ENCODE results near the gene MYO10.
"Not testable (repeated sequence)": the region's sequence is repeated elsewhere in the genome, so short reads cannot be mapped to it uniquely, and the experiment has no call there.

Gene MYO10

DNA sequence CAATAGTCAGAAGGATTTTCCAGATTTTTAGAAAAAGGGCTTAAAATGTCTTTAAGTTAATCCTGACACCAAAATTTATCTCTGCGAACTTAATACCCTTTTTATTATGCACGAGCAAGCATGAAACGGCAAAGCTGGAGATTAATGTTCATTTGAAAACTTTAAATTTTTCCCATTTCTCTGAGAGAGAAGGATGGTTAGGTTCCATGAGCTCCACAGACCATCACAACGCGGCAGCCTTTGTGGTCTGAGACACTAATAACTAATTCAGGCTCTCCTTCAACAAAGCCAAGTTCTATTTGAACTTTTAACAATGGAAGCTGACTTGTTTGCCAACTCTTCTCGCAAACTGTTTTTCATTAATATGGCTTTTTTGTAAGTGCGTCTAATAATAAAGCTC lies 94.7 kb downstream of the MYO10 start:
- Mint-ChIP-seq H3K4me1 (ENCODE audit: low read depth) (no peaks in the 10 kb centered on the region), H3K27me3 (ENCODE audit: low read depth) (peaks cover 3% of the 10 kb centered on the region), H3K9me3 (no peaks in the 10 kb centered on the region), H3K4me3 (no peak overlapping the region), H3K36me3 (ENCODE audit: low read depth) (no peaks in the 10 kb centered on the region), H3K27ac (no peak overlapping the region)
- no peak for DNase-seq (ENCODE audit: low spot score)

DNA sequence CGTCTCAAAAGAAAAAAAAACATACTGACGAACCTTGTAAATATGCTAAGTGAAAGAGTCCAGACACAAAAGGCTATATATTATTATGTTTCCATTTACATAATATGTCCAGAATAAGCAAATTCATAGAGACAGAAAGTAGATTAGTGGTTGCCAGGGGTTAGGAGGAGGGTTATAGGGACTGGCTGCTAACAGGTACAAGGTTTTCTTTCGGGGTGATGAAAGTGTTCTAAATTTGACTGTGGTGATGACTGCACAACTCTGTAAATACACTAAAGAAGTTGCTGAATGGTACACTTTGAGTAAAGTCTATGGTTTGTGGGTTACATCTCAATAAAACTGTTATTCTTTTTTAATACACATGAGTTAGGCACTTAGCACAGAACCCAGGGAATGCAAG lies 98.8 kb downstream of the MYO10 start:
- Mint-ChIP-seq H3K9me3 (no peaks in the 10 kb centered on the region), H3K36me3 (ENCODE audit: low read depth) (no peaks in the 10 kb centered on the region), H3K27ac (no peak overlapping the region), H3K4me3 (no peak overlapping the region), H3K4me1 (ENCODE audit: low read depth) (no peaks in the 10 kb centered on the region), H3K27me3 (ENCODE audit: low read depth) (no peaks in the 10 kb centered on the region)
- DNase-seq (ENCODE audit: low spot score) = no peak

DNA sequence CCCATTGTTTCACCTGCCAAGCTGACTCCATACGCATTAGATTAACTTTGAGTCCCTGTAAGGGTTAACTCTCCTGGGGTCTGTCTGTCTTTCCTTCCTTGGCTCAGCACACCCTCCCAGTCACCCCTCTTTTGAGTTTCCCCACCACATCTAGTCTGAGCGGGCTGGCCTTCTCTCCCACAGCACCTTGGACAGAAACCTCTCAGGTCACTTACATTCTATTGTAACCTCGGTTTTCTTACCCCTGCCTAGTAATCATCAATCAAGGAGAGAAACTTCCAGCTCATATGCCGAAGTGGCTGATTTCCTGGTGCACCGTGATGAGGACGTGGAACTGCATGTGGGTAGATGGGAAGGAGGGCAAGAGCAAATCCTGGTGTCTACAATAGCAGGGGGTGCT lies 102.1 kb downstream of the MYO10 start:
- no peaks in the 10 kb centered on the region for H3K36me3 Mint-ChIP-seq (ENCODE audit: low read depth)
- no peaks in the 10 kb centered on the region for H3K9me3 Mint-ChIP-seq
- no peak overlapping the region for H3K27ac Mint-ChIP-seq

DNA sequence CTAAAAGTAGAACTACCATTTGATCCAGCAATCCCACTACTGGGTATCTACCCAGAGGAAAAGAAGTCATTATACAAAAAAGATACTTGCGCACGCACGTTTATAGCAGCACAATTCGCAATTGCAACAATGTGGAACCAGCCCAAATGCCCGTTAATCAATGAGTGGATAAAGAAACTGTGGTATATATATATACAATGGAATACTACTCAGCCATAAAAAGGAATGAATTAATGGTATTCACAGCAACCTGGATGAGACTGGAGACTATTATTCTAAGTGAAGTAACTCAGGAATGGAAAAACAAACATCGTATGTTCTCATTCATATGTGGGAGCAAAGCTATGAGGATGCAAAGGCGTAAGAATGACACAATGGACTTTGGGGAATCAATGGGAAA lies 104.8 kb downstream of the MYO10 start:
- H3K9me3 Mint-ChIP-seq; H3K36me3 Mint-ChIP-seq (ENCODE audit: low read depth); H3K4me3 Mint-ChIP-seq; H3K4me1 Mint-ChIP-seq (ENCODE audit: low read depth); H3K27ac Mint-ChIP-seq; H3K27me3 Mint-ChIP-seq (ENCODE audit: low read depth); DNase-seq (ENCODE audit: low spot score): not testable (repeated sequence)

More for the DNA sequence above, 102.1 kb downstream of the MYO10 start:
- no peaks in the 10 kb centered on the region for H3K27me3 Mint-ChIP-seq (ENCODE audit: low read depth)
- no peaks in the 10 kb centered on the region for H3K4me1 Mint-ChIP-seq (ENCODE audit: low read depth)
- no peak for DNase-seq (ENCODE audit: low spot score)
- no peak overlapping the region for H3K4me3 Mint-ChIP-seq

DNA sequence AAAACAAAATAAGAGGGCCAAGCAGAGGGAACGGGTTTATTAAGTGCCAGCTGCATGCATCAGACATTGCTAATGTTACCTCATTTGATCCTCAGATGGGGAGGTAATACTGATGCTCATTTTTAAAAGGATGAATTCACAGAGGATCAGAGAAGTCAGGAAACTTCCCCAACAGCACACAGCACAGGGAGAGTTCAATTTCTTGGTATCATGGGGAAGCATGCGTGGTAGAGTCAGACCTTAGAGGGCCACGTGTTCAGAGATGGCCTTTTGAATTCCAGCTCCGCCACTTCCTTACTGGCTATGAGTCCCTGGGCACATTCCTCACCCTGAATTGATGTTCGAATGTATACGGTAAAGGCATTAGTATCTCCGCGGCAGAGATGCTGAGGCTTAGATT lies 108.3 kb downstream of the MYO10 start:
- no peaks in the 10 kb centered on the region for H3K4me1 Mint-ChIP-seq (ENCODE audit: low read depth)
- no peak overlapping the region for H3K27ac Mint-ChIP-seq
- H3K4me3 Mint-ChIP-seq = no peak overlapping the region
- H3K9me3 Mint-ChIP-seq = no peaks in the 10 kb centered on the region
- no peaks in the 10 kb centered on the region for H3K27me3 Mint-ChIP-seq (ENCODE audit: low read depth)
- no peaks in the 10 kb centered on the region for H3K36me3 Mint-ChIP-seq (ENCODE audit: low read depth)
- no peak for DNase-seq (ENCODE audit: low spot score)

DNA sequence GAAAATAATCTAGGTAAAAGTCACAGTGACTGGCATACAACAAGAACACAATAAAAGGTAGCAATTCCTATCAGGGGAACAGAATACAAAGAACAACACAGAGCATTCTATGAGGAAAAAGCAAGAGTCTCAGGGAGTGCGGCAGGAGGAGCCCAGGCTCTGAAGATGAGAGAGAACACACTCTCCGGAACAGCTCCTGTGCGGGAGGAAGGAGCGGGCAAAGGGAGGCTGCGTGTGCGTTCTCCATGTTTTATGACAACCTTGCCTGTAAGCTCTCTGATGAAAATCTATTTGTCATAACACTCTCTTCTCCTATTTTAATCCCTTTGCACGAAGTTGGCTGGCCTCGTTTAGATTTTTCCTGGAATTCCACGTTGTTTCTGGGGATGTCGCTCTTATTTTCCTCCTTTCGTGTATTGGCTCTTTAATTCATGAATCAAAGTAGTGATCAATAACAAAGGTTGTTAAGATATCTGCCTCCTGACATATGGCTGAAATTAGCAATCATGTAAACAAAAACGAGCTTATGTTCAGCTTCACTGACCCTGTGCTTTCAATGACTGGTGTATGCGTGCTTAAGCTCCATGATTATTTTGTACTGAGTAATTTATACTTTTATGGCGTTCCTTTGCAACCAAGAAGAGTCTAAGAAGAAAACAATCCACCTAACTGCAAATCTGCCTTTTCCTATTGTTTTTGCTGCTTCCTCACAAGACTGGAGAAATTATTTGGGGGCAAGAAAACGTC lies 109.5 kb downstream of the MYO10 start:
- Mint-ChIP-seq H3K9me3 (no peaks in the 10 kb centered on the region), H3K27ac (no peak overlapping the region), H3K36me3 (ENCODE audit: low read depth) (no peaks in the 10 kb centered on the region), H3K27me3 (ENCODE audit: low read depth) (no peaks in the 10 kb centered on the region), H3K4me3 (no peak overlapping the region), H3K4me1 (ENCODE audit: low read depth) (no peaks in the 10 kb centered on the region)
- no peak for DNase-seq (ENCODE audit: low spot score)

DNA sequence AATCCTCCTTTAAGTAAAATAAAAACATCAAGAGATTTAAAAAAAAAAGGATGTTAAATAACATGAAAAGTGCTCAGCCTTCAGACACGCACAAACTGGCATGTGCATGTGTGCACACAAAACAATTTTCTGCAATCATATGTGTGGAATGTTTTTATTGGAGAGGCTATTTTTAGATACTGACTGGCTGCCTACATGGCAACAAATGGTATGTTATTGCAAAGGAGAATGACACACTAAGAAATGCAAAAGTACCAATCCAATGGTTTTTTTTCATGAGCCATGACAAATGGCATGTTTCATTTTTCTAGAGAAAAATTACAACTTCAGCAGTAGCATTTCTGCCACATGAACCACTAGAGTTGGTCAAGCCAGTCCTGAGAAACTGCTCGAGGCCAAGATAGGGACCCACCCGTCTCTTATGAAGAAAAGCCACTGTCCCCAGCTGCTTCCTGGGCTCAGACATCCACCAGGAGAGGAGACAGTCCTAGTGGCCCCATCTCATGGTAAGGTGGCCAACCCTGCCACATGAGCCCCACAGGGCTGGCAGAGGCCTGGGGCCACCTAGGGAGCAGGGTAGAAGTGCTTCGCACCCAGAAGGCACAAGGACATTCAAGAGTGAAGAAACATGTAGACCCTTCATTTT lies 116.4 kb downstream of the MYO10 start:
- Mint-ChIP-seq H3K36me3 (ENCODE audit: low read depth) (no peaks in the 10 kb centered on the region), H3K9me3 (no peaks in the 10 kb centered on the region), H3K4me3 (no peak overlapping the region)

DNA sequence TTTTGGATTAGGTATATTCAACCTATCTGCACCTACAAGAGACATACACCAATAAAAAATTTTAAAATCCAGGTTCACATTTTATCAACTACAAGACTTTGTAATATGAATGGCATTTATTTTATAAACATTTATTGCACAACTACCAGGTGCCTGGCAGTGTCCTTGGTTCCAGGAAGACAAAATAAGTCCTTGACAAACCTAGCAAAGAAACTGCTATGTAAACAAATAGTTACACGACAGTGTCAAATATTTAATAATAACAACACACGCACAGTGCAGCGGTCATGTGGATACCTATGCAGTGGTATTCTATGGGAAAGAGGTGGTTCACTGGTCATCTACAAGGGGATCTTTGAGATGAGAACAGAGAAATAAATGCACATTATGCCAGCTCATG lies 120.7 kb downstream of the MYO10 start:
- H3K4me1 Mint-ChIP-seq (ENCODE audit: low read depth) = no peaks in the 10 kb centered on the region
- H3K27me3 Mint-ChIP-seq (ENCODE audit: low read depth) = no peaks in the 10 kb centered on the region
- H3K36me3 Mint-ChIP-seq (ENCODE audit: low read depth) = no peaks in the 10 kb centered on the region
- H3K4me3 Mint-ChIP-seq = no peak overlapping the region
- H3K9me3 Mint-ChIP-seq = no peaks in the 10 kb centered on the region
- no peak for DNase-seq (ENCODE audit: low spot score)
- no peak overlapping the region for H3K27ac Mint-ChIP-seq

More for the DNA sequence above, 116.4 kb downstream of the MYO10 start:
- no peak for DNase-seq (ENCODE audit: low spot score)
- Mint-ChIP-seq H3K27ac (no peak overlapping the region), H3K4me1 (ENCODE audit: low read depth) (no peaks in the 10 kb centered on the region), H3K27me3 (ENCODE audit: low read depth) (no peaks in the 10 kb centered on the region)

DNA sequence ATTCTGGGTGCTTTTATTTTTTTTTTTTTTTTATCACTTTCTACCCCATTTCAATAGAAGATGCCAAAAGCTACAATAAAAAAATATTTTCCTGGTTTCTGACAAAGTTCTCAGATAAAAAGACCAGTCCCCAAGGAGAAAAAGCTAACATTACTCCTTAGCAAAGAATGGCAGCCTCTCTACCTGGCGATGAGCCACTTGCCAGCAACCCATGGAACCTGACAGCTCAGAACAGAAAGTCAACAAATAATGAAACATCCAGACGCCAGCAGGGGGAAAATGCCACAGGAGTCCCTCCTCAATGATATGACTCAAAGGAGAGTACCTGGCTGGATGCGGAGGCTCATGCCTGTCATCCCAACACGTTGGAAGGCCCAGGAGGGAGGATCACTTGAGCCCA lies 123.2 kb downstream of the MYO10 start:
- Mint-ChIP-seq H3K9me3 (no peaks in the 10 kb centered on the region), H3K4me1 (ENCODE audit: low read depth) (no peaks in the 10 kb centered on the region), H3K4me3 (no peak overlapping the region), H3K27me3 (ENCODE audit: low read depth) (no peaks in the 10 kb centered on the region), H3K27ac (no peak overlapping the region), H3K36me3 (ENCODE audit: low read depth) (no peaks in the 10 kb centered on the region)
- DNase-seq (ENCODE audit: low spot score) = no peak

DNA sequence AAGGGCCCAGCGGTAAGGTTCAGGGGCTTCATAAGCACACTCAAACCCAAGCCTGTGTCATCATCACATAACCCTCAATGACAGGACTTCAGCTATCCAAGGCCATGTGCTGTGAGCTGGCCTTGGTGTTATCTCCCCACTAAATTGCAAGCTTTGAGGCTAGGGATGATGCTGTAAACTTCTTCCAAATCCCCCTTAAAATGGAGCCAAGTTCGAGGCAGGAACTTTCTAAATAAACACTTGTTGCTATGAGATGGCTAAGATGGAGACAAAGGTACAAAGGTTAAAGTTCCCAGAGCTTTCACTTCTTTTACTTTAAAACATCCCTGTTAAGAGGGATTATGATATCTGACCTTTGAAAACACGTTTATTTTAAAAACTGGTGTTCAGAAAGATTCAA lies 123.6 kb downstream of the MYO10 start:
- Mint-ChIP-seq H3K4me1 (ENCODE audit: low read depth) (no peaks in the 10 kb centered on the region), H3K4me3 (no peak overlapping the region), H3K9me3 (no peaks in the 10 kb centered on the region), H3K27ac (no peak overlapping the region), H3K27me3 (ENCODE audit: low read depth) (no peaks in the 10 kb centered on the region), H3K36me3 (ENCODE audit: low read depth) (no peaks in the 10 kb centered on the region)
- DNase-seq (ENCODE audit: low spot score) = no peak

DNA sequence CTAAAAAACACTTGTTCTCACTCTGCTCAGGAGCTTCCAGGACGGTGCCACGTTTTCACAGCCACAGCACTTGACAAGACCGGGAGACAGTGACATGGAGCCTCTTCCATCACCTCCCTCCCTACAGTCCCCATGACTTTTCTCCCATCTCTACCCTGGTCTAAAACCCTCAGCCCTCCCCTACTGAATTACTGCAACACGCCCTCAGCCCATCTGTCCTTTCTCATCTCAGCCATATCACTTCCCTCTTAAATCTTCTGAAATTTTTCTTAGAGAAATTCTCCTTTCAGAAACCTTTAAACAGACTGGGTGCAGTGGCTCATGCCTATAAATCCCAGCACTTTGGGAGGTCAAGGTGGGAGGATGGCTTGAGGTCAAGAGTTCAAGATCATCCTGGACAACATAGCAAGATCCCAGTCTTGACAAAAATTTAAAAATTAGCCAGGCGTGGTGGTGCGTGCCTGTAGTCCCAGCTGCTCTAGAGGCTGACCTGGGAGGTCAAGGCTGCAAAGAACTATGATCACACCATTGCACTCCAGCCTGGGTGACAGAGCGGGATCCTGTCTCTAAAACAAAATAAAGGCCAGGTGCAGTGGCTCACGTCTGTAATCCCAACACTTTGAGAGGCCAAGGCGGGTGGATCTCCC lies 125.8 kb downstream of the MYO10 start:
- no peaks in the 10 kb centered on the region for H3K9me3 Mint-ChIP-seq
- no peak overlapping the region for H3K4me3 Mint-ChIP-seq

DNA sequence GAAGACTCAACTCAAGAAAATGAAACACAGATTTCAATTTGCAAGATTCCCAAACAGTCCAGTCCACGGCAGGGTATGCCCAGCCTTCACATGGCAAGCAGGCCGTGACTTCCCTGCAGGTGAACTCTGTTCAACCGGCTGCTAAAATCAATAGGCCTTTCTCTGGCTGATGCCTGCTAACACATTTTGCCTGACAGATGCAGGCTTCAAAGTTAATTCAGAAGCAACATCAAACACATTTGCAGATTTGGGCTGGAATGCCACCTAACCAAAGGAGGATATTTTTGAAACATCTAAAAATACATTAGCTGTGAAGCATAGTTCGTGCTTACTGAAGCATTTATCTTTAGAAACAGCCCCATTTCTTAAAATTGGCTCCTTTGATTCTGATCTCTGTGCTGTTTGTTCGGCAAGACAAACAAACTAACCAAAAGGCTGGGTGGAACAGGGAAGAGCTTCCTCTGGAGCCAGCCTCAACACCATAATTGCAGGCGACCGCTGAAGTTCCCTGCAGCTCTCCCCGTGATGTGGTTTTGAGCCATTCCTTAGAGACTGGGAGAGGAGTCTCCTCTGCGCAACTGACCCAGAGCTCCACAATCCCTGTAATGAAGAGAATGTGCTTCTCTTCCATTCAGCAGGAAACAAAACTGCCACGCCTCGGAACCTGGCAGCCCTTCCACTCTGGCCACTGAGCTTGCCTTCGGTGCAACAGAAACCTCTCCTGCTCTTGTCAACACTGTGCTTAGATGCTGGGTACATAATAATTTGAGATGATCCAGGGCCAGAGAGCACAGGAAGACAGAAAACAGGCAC lies 126.5 kb downstream of the MYO10 start:
- no peak overlapping the region for H3K27ac Mint-ChIP-seq
- H3K9me3 Mint-ChIP-seq = no peaks in the 10 kb centered on the region
- H3K27me3 Mint-ChIP-seq (ENCODE audit: low read depth) = peaks cover 3% of the 10 kb centered on the region
- H3K4me1 Mint-ChIP-seq (ENCODE audit: low read depth) = no peaks in the 10 kb centered on the region
- no peaks in the 10 kb centered on the region for H3K36me3 Mint-ChIP-seq (ENCODE audit: low read depth)
- no peak for DNase-seq (ENCODE audit: low spot score)
- no peak overlapping the region for H3K4me3 Mint-ChIP-seq

More for the DNA sequence above, 125.8 kb downstream of the MYO10 start:
- Mint-ChIP-seq H3K27me3 (ENCODE audit: low read depth) (peaks cover 3% of the 10 kb centered on the region), H3K4me1 (ENCODE audit: low read depth) (no peaks in the 10 kb centered on the region), H3K36me3 (ENCODE audit: low read depth) (no peaks in the 10 kb centered on the region), H3K27ac (no peak overlapping the region)
- no peak for DNase-seq (ENCODE audit: low spot score)

DNA sequence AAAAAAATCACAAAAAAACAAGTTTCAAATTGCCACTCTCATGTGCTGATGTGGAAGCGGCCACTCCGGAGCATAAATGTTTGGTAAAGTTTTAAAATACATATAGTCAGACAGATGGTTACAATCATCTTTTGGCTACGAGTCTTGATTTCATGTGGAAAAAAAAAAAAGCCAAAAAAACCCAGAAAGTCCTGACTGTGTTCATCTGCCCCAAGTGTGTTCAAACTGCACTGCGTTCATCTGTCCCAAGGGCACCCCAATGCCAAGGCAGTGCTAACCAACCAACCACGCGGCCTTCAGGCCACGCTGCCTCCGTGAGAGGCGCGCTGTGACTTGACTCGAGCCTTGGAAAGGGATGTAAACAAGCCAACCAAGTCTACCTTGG lies 127.1 kb downstream of the MYO10 start:
- no peaks in the 10 kb centered on the region for H3K36me3 Mint-ChIP-seq (ENCODE audit: low read depth)
- peaks cover 3% of the 10 kb centered on the region for H3K27me3 Mint-ChIP-seq (ENCODE audit: low read depth)
- H3K9me3 Mint-ChIP-seq = no peaks in the 10 kb centered on the region
- no peak overlapping the region for H3K27ac Mint-ChIP-seq
- H3K4me1 Mint-ChIP-seq (ENCODE audit: low read depth) = no peaks in the 10 kb centered on the region
- no peak for DNase-seq (ENCODE audit: low spot score)
- no peak overlapping the region for H3K4me3 Mint-ChIP-seq

DNA sequence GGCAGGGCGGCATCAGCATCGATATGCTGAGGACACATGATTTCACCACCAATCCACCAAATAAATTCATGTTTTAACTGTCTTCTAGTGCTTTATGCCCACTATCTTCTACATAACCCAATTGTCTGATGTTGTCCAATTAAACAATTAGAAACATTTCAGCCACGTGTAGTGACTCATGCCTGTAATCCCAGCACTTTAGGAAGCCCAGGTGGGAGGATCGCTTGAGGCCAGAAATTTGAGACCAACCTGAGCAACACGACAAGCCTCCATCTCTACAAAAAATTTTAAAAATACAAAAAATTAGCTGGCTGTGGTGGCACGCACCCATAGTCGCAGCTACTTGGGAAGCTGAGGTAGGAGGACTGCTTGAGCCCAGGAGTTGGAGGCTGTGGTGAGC lies 128.1 kb downstream of the MYO10 start:
- Mint-ChIP-seq H3K27me3 (ENCODE audit: low read depth) (peaks cover 3% of the 10 kb centered on the region), H3K27ac (no peak overlapping the region), H3K4me1 (ENCODE audit: low read depth) (no peaks in the 10 kb centered on the region), H3K4me3 (no peak overlapping the region), H3K9me3 (no peaks in the 10 kb centered on the region), H3K36me3 (ENCODE audit: low read depth) (no peaks in the 10 kb centered on the region)
- no peak for DNase-seq (ENCODE audit: low spot score)

Data from T-helper 2 cell treated with Interferon-gamma antibody and Interleukin-4, amounts not matched to agents 5 μg/mL and 100 μg/mL, for 36 hours (primary cell).